ENCODE measurements around the gene DOK5.

DNA sequence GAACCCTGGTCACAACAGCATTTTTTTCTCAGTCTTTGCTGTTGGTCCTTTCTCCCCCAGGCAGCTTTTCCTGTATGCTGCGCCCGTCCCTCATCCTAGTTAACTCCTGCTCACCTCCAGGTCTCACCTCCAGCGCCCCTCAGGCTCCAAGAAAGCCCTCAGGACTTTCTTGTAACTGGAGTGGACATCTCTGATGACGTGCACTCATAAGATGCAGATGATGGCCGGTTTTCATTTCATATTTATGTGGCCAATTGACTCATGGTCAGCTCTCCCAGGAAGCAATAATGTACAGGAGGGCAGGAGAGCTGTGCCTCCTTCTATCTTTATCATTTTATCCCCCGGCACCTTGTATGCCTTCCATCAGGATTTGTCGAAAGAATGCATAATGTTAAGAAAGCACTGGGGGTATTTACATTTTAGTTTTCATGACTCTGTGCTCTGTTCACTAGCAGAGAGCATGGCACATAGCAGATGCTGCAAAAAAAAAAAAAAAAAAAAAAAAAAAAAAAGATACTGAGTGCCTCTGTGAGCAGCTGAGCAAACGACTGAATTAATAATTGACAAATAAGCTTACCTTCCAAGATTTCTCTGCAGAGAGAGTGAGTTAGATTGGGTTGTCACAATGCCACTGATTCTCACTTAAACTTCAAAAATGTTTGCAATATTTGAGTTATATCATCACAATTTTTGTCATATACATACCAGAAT is 170.2 kb downstream of the DOK5 start:
- TF ChIP-seq, protein P1, sequence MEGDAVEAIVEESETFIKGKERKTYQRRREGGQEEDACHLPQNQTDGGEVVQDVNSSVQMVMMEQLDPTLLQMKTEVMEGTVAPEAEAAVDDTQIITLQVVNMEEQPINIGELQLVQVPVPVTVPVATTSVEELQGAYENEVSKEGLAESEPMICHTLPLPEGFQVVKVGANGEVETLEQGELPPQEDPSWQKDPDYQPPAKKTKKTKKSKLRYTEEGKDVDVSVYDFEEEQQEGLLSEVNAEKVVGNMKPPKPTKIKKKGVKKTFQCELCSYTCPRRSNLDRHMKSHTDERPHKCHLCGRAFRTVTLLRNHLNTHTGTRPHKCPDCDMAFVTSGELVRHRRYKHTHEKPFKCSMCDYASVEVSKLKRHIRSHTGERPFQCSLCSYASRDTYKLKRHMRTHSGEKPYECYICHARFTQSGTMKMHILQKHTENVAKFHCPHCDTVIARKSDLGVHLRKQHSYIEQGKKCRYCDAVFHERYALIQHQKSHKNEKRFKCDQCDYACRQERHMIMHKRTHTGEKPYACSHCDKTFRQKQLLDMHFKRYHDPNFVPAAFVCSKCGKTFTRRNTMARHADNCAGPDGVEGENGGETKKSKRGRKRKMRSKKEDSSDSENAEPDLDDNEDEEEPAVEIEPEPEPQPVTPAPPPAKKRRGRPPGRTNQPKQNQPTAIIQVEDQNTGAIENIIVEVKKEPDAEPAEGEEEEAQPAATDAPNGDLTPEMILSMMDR (IDR thresholded peaks at IDR 0.05): no peak
- no peak for TF ChIP-seq NFIC (IDR thresholded peaks at IDR 0.05; ENCODE audit: borderline replicate concordance)
- TF ChIP-seq EP300 (IDR thresholded peaks at IDR 0.05; ENCODE audit: borderline replicate concordance in 1 of 2, low read depth in 1 of 2, low read length in 1 of 2): no peak
- TF ChIP-seq EZH2phosphoT487 (IDR thresholded peaks at IDR 0.05; ENCODE audit: borderline replicate concordance, low read depth): no peak
- no peak for TF ChIP-seq NRF1 (IDR thresholded peaks at IDR 0.05; ENCODE audit: low read depth, low read length)
- no peak for TF ChIP-seq JUND (IDR thresholded peaks at IDR 0.05)
- TF ChIP-seq TAF1 (IDR thresholded peaks at IDR 0.05; ENCODE audit: borderline replicate concordance, low read depth, low read length): no peak
- TF ChIP-seq SIN3A (IDR thresholded peaks at IDR 0.05; ENCODE audit: borderline replicate concordance, low read depth, low read length): no peak
- TF ChIP-seq, protein P2, sequence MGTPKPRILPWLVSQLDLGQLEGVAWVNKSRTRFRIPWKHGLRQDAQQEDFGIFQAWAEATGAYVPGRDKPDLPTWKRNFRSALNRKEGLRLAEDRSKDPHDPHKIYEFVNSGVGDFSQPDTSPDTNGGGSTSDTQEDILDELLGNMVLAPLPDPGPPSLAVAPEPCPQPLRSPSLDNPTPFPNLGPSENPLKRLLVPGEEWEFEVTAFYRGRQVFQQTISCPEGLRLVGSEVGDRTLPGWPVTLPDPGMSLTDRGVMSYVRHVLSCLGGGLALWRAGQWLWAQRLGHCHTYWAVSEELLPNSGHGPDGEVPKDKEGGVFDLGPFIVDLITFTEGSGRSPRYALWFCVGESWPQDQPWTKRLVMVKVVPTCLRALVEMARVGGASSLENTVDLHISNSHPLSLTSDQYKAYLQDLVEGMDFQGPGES (IDR thresholded peaks at IDR 0.05; ENCODE audit: low read depth, low read length): no peak
- no peak for TF ChIP-seq CHD2 (IDR thresholded peaks at IDR 0.05; ENCODE audit: low read length, partially characterized antibody)
- TF ChIP-seq RFX5 (IDR thresholded peaks at IDR 0.05; ENCODE audit: low read length): no peak
- TF ChIP-seq, protein P3, sequence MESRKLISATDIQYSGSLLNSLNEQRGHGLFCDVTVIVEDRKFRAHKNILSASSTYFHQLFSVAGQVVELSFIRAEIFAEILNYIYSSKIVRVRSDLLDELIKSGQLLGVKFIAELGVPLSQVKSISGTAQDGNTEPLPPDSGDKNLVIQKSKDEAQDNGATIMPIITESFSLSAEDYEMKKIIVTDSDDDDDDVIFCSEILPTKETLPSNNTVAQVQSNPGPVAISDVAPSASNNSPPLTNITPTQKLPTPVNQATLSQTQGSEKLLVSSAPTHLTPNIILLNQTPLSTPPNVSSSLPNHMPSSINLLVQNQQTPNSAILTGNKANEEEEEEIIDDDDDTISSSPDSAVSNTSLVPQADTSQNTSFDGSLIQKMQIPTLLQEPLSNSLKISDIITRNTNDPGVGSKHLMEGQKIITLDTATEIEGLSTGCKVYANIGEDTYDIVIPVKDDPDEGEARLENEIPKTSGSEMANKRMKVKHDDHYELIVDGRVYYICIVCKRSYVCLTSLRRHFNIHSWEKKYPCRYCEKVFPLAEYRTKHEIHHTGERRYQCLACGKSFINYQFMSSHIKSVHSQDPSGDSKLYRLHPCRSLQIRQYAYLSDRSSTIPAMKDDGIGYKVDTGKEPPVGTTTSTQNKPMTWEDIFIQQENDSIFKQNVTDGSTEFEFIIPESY (IDR thresholded peaks at IDR 0.05; ENCODE audit: borderline replicate concordance, low read depth): no peak
- TF ChIP-seq, protein P4, sequence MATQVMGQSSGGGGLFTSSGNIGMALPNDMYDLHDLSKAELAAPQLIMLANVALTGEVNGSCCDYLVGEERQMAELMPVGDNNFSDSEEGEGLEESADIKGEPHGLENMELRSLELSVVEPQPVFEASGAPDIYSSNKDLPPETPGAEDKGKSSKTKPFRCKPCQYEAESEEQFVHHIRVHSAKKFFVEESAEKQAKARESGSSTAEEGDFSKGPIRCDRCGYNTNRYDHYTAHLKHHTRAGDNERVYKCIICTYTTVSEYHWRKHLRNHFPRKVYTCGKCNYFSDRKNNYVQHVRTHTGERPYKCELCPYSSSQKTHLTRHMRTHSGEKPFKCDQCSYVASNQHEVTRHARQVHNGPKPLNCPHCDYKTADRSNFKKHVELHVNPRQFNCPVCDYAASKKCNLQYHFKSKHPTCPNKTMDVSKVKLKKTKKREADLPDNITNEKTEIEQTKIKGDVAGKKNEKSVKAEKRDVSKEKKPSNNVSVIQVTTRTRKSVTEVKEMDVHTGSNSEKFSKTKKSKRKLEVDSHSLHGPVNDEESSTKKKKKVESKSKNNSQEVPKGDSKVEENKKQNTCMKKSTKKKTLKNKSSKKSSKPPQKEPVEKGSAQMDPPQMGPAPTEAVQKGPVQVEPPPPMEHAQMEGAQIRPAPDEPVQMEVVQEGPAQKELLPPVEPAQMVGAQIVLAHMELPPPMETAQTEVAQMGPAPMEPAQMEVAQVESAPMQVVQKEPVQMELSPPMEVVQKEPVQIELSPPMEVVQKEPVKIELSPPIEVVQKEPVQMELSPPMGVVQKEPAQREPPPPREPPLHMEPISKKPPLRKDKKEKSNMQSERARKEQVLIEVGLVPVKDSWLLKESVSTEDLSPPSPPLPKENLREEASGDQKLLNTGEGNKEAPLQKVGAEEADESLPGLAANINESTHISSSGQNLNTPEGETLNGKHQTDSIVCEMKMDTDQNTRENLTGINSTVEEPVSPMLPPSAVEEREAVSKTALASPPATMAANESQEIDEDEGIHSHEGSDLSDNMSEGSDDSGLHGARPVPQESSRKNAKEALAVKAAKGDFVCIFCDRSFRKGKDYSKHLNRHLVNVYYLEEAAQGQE (IDR thresholded peaks at IDR 0.05; ENCODE audit: low read depth, low read length): no peak
- no peak for TF ChIP-seq GABPA (IDR thresholded peaks at IDR 0.05; ENCODE audit: low read depth)
